Measurements from ENCODE around the gene VDR.

VDR gene

GRCh38 chr12:47863467-47863866 lies 41.3 kb downstream of the VDR start:
- TF ChIP-seq SIN3A (IDR thresholded peaks at IDR 0.05; ENCODE audit: borderline replicate concordance, insufficient read depth, low read length) (no peak), REST (IDR thresholded peaks at IDR 0.05; ENCODE audit: insufficient read depth in 1 of 2, low read depth in 2 of 2, low read length in 2 of 2) (no peak), TAF1 (IDR thresholded peaks at IDR 0.05; ENCODE audit: borderline replicate concordance, insufficient read depth, low read length) (no peak), FOXP2 (optimal IDR thresholded peaks at IDR 0.05; ENCODE audit: borderline replicate concordance, extremely low read depth, extremely low read length, insufficient read depth) (no peak), POLR2AphosphoS5 (IDR thresholded peaks at IDR 0.05; ENCODE audit: low read depth, low read length) (no peak)

DNA sequence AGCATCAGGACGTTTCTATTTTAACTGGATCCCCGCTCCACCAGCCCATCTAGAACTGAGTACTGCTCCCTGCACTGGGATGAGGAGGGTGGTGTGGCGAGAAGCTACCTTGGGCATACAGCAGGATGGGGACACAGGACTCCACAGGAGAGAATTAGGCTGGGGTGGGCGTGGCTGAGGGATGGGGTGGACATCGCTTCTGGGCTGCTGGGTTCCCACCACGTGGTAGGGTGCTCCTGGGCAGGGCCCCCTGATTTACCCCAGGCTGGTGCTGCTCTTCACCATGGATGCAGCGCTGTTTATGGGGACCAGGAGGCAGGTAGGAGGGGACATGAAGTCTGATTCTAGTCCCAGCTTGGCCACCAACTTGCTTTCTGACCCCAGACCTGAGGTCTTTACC lies 41.9 kb downstream of the VDR start:
- TF ChIP-seq POLR2AphosphoS5 (IDR thresholded peaks at IDR 0.05; ENCODE audit: low read depth, low read length) (no peak), REST (IDR thresholded peaks at IDR 0.05; ENCODE audit: insufficient read depth in 1 of 2, low read depth in 2 of 2, low read length in 2 of 2) (no peak), FOXP2 (optimal IDR thresholded peaks at IDR 0.05; ENCODE audit: borderline replicate concordance, extremely low read depth, extremely low read length, insufficient read depth) (no peak), SIN3A (IDR thresholded peaks at IDR 0.05; ENCODE audit: borderline replicate concordance, insufficient read depth, low read length) (no peak), TAF1 (IDR thresholded peaks at IDR 0.05; ENCODE audit: borderline replicate concordance, insufficient read depth, low read length) (no peak)

- TF ChIP-seq POLR2AphosphoS5 (IDR thresholded peaks at IDR 0.05; ENCODE audit: low read depth, low read length) (no peak), FOXP2 (optimal IDR thresholded peaks at IDR 0.05; ENCODE audit: borderline replicate concordance, extremely low read depth, extremely low read length, insufficient read depth) (no peak), SIN3A (IDR thresholded peaks at IDR 0.05; ENCODE audit: borderline replicate concordance, insufficient read depth, low read length) (no peak), TAF1 (IDR thresholded peaks at IDR 0.05; ENCODE audit: borderline replicate concordance, insufficient read depth, low read length) (no peak), REST (IDR thresholded peaks at IDR 0.05; ENCODE audit: insufficient read depth in 1 of 2, low read depth in 2 of 2, low read length in 2 of 2) (no peak)
Observed at GRCh38 chr12:47862167-47862750, 42.5 kb downstream of the VDR start.

GRCh38 chr12:47860873-47861272 lies 43.9 kb downstream of the VDR start:
- TF ChIP-seq FOXP2 (optimal IDR thresholded peaks at IDR 0.05; ENCODE audit: borderline replicate concordance, extremely low read depth, extremely low read length, insufficient read depth), result no peak
- TF ChIP-seq REST (IDR thresholded peaks at IDR 0.05; ENCODE audit: insufficient read depth in 1 of 2, low read depth in 2 of 2, low read length in 2 of 2), result no peak
- no peak for TF ChIP-seq SIN3A (IDR thresholded peaks at IDR 0.05; ENCODE audit: borderline replicate concordance, insufficient read depth, low read length)
- no peak for TF ChIP-seq POLR2AphosphoS5 (IDR thresholded peaks at IDR 0.05; ENCODE audit: low read depth, low read length)
- no peak for TF ChIP-seq TAF1 (IDR thresholded peaks at IDR 0.05; ENCODE audit: borderline replicate concordance, insufficient read depth, low read length)
